NB4 (cell line): ENCODE data around the gene RUNX3.
"Not testable (repeated sequence)": the region's sequence is repeated elsewhere in the genome, so short reads cannot be mapped to it uniquely, and the experiment has no call there.

Source experiments
- DNase-seq: peaks from one replicate; pipeline ENCODE4 v3.0.0; 2010; ENCODE audit warnings: low read depth
- H3K4me3 ChIP-seq: one replicate; pipeline ENCODE4 v1.5.1; 2011; ENCODE audit warnings: mild to moderate bottlenecking, low read depth, low read length, moderate library complexity
- MYC ChIP-seq: IDR thresholded peaks from 2 replicates; pipeline ENCODE4 v1.6.1; 2011; ENCODE audit warnings: low read depth, low read length
- POLR2A ChIP-seq: IDR thresholded peaks from 2 replicates; pipeline ENCODE4 v1.6.1; 2011; ENCODE audit warnings: mild to moderate bottlenecking; ENCODE audit not compliant: insufficient read length; ENCODE audit errors: extremely low read depth
- TF ChIP-seq, protein P1 (sequence below): IDR thresholded peaks from one replicate; pipeline ENCODE4 v1.5.1; 2012; ENCODE audit warnings: low read depth, low read length
- TF ChIP-seq, protein P2 (sequence below): IDR thresholded peaks from 2 replicates; pipeline ENCODE4 v1.6.1; 2011; ENCODE audit warnings: low read depth, low read length

RUNX3 gene

DNA sequence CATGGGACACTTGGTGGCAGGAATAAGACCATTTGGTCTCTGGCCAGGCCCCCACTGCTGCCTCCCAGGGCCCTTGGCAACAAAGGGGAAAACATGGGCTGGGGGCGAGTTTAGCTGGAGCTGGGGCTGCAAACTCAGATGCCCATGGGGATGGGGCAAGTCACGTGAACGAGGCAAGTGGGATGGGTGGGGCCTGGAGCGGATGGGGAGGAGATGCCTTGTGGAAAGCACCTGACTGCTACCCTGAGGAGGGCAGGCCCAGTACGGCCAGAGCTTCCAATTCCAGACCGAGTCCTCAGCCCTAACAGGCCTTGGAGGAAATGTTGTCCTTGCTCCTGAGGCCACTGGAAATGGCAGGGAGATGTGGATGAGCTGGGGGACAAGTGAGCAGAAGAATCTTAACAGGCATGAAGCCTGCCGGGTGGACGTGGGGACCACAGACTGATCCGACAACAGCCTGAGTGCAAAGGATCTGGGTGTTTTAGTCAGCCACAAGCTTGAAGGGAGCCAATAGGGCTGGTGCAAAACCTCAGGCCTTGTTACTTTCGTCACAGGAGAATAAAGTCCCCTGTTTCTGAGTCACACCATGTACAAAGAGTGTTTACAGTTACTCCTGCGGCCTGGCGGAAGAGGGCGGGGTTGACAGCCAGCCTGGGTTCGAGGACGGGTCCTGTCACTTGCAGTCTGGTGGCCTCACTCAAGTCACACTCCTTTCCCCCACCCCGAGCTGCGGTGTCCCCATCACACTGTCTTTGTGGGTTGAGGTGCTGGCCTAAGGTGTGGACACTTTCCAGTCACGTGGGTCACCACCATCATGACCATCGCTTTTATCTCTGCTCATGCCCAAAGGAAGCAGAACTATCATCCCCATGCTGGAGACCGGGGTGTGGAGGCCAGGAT, 19.1 kb downstream of the RUNX3 start:
- peak; percentile 45 for DNase-seq
- TF ChIP-seq, protein P1, sequence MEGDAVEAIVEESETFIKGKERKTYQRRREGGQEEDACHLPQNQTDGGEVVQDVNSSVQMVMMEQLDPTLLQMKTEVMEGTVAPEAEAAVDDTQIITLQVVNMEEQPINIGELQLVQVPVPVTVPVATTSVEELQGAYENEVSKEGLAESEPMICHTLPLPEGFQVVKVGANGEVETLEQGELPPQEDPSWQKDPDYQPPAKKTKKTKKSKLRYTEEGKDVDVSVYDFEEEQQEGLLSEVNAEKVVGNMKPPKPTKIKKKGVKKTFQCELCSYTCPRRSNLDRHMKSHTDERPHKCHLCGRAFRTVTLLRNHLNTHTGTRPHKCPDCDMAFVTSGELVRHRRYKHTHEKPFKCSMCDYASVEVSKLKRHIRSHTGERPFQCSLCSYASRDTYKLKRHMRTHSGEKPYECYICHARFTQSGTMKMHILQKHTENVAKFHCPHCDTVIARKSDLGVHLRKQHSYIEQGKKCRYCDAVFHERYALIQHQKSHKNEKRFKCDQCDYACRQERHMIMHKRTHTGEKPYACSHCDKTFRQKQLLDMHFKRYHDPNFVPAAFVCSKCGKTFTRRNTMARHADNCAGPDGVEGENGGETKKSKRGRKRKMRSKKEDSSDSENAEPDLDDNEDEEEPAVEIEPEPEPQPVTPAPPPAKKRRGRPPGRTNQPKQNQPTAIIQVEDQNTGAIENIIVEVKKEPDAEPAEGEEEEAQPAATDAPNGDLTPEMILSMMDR, result no peak
- TF ChIP-seq MYC, result no peak
- no peak for TF ChIP-seq POLR2A
- TF ChIP-seq, protein P2, sequence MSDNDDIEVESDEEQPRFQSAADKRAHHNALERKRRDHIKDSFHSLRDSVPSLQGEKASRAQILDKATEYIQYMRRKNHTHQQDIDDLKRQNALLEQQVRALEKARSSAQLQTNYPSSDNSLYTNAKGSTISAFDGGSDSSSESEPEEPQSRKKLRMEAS, result no peak

DNA sequence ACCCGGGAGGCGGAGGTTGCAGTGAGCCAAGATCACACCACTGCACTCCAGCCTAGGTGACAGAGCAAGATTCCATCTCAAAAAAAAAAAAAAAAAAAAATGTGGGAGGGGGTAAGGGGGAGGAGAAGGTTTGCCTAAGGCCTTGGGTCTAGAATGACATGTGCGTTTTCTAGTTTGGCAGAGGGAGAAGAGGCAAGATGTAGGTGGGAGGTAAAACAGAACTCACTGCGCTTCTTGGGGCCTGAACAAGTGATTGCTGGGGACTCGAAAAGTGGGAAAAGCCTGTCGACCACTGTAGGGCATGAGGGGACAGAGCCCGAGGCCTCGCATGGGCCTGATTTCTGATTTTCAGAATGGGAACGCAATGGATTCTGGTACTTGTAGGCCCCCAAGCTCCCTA, 19.9 kb downstream of the RUNX3 start:
- no peak for DNase-seq
- no peak overlapping the region for H3K4me3 ChIP-seq
- no peak for TF ChIP-seq POLR2A
- TF ChIP-seq, protein P1, result no peak
- TF ChIP-seq, protein P2, result no peak
- no peak for TF ChIP-seq MYC

More for the DNA sequence above, 19.1 kb downstream of the RUNX3 start:
- H3K4me3 ChIP-seq, result no peak overlapping the region

DNA sequence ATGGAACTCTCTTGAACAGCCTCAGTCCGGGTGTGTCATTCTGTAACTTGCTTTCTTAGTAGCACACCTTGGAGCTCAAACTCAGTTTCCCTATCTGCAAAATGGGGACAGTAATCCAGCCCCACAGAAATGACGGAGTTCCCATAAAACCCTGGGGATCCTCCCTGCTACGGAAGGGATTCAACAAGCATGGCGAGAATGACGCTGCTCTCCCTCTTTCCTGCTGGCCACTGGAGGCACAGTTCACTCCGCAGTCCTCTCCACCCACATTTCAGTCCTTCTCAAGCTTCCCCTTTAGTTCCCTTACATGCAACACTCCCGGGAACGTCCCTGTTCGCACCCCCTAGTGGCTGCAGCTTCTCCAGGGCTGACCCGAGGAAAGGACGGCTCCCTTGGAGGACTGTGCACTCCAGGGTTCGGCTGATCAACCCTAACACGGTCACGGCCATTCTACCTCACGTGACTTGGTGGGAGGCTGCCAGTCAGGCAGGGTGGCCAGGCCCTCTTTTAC, 20.6 kb downstream of the RUNX3 start:
- no peak for DNase-seq
- TF ChIP-seq, protein P1, result no peak
- TF ChIP-seq, protein P2, result no peak
- TF ChIP-seq MYC (no peak), POLR2A (no peak)

DNA sequence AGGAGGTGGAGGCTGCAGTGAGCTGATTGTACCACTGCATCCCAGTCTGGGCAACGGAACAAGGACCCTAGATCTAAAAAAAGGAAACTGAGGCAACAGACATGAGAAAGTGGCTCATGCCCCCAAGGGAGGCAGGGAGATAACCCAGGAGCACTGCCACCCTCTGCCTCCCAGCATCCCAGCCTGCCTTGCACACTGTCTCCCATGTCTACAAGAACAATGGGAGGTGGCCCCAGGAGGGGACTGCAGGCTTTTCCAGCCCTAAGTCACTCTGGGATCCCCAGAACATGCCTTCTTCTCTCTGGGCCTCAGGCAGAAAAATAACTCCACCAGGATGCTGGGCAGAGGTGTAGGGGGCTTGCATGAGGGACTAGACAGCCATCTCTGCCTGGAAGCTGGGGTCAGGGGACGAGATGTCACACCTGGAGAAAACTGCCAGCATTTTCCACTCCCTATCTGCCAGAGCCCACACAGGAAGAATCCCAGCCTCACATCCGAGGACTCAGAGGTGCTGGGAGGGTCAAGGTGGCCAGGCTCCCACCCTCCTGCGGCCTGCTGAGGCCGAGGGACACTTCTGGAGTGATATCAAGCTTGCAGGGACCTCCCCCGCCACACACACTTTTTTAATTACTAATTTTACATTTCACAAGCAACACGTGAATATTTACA, 21.4 kb downstream of the RUNX3 start:
- no peak overlapping the region for H3K4me3 ChIP-seq
- TF ChIP-seq, protein P2, result no peak
- TF ChIP-seq, protein P1, result no peak
- TF ChIP-seq POLR2A, result no peak
- no peak for TF ChIP-seq MYC
- no peak for DNase-seq

More for the DNA sequence above, 20.6 kb downstream of the RUNX3 start:
- no peak overlapping the region for H3K4me3 ChIP-seq

DNA sequence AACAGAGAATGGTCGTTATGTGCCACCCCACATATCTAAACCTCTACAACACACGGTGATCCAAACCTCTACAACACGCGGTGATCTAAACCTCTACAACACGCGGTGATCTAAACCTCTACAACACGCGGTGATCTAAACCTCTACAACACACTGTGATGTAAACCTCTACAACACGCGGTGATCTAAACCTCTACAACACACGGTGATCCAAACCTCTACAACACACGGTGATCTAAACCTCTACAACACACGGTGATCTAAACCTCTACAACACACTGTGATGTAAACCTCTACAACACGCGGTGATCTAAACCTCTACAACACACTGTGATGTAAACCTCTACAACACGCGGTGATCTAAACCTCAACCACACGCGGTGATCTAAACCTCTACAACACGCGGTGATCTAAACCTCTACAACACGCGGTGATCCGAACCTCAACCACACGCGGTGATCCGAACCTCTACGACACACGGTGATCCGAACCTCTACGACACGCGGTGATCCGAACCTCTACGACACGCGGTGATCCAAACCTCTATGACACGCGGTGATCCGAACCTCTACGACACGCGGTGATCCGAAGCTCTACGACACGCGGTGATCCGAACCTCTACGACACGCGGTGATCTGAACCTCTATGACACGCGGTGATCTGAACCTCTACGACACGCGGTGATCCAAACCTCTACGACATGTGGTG, 22.3 kb downstream of the RUNX3 start:
- not testable (repeated sequence) for DNase-seq, H3K4me3 ChIP-seq
